Peyer's patch (tissue), 4 donors: Measurements from ENCODE around the gene ELOVL2. TPM values are rescaled to one million over a fixed set of nuclear protein-coding genes. Genes with fewer than 3 reads are reported as not detected.

Experiments
- DNase-seq, 3 donors: peaks; one replicate each; pipeline ENCODE4 v3.0.0-alpha.2; 2017 to 2019
- H3K27ac ChIP-seq, 4 donors: fragments of 200-600 bp; sonication (generic); one replicate each; pipeline ENCODE4 v1.5.1; 2016 to 2019
- H3K27me3 ChIP-seq, 2 donors: fragments of 200-600 bp; sonication (generic); one replicate each; pipeline ENCODE4 v1.5.1; 2019
- H3K36me3 ChIP-seq, 3 donors: fragments of 200-600 bp; sonication (generic); one replicate each; pipeline ENCODE4 v1.5.1; 2016 to 2019
- H3K4me1 ChIP-seq, 4 donors: fragments of 200-600 bp; sonication (generic); one replicate each; pipeline ENCODE4 v1.5.1; 2016 to 2019
- H3K4me3 ChIP-seq, 4 donors: fragments of 200-600 bp; sonication (generic); 1 replicate in 3 of 4; 2 replicates in 1 of 4; pipeline ENCODE4 v1.5.1; 2016 to 2019; ENCODE audit warnings: mild to moderate bottlenecking in 1 of 4
- H3K9me3 ChIP-seq, 4 donors: fragments of 200-600 bp; sonication (generic); one replicate each; pipeline ENCODE4 v1.5.1; 2016 to 2019; ENCODE audit warnings: mild to moderate bottlenecking in 1 of 4
- POLR2A ChIP-seq, 2 donors: fragments of 450-650 bp; IDR thresholded peaks; one replicate each; pipeline ENCODE4 v1.5.1; 2017; ENCODE audit warnings: antibody characterized with exemption in 2 of 2, mild to moderate bottlenecking in 2 of 2, moderate library complexity in 2 of 2
- total RNA-seq, 4 donors: library from RNA; depleted of rRNA; stranded (reverse); fragments of >200 nt; gene quantifications; one replicate each; pipeline ENCODE4 v1.1.0, GENCODE V29; 2016
- TF ChIP-seq, protein P1 (sequence below), 6 experiments: fragments of 450-650 bp in 4 of 6; fragments of 200-600 bp in 2 of 6; sonication (generic) in 1 of 6; IDR thresholded peaks; one replicate each; pipeline ENCODE4 v1.5.1; 2017 to 2019; ENCODE audit warnings: antibody characterized with exemption in 6 of 6, mild to moderate bottlenecking in 3 of 6, moderate library complexity in 1 of 6

The ELOVL2 gene
- total RNA-seq, 4 donors from 2014 or later: 0.18 to 0.27 TPM; not detected in 2

GRCh38 chr6:10976571-10976970 is 67.5 kb downstream of the ELOVL2 start:
- TF ChIP-seq, protein P1, sequence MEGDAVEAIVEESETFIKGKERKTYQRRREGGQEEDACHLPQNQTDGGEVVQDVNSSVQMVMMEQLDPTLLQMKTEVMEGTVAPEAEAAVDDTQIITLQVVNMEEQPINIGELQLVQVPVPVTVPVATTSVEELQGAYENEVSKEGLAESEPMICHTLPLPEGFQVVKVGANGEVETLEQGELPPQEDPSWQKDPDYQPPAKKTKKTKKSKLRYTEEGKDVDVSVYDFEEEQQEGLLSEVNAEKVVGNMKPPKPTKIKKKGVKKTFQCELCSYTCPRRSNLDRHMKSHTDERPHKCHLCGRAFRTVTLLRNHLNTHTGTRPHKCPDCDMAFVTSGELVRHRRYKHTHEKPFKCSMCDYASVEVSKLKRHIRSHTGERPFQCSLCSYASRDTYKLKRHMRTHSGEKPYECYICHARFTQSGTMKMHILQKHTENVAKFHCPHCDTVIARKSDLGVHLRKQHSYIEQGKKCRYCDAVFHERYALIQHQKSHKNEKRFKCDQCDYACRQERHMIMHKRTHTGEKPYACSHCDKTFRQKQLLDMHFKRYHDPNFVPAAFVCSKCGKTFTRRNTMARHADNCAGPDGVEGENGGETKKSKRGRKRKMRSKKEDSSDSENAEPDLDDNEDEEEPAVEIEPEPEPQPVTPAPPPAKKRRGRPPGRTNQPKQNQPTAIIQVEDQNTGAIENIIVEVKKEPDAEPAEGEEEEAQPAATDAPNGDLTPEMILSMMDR (IDR thresholded peaks at IDR 0.05): no peak
- TF ChIP-seq POLR2A (IDR thresholded peaks at IDR 0.05): no peak
- no peak for DNase-seq
- Histone ChIP-seq H3K9me3 (no peaks in the 10 kb centered on the region), H3K4me1 (no peaks in the 10 kb centered on the region), H3K27ac (no peak overlapping the region), H3K4me3 (no peak overlapping the region), H3K27me3 (no peaks in the 10 kb centered on the region), H3K36me3 (no peaks in the 10 kb centered on the region)

DNA sequence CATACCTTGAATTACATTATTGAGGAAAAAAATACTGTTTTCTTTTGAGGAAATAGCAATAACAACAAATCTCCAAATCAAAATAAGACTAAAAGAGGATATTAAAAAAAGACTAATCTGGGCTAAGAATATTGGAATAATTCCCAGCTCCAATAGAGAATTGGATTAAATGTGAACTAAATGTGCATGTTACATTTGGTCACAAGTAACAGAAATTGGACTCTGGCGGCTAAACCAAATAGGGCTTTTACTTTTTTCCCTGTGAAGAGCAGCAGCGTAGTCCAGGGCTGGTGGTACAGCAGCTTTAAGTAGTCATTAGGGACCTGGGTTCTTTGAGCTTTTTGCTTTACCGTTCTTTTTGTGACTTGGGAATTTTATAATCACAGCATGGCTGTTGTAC is 71.9 kb downstream of the ELOVL2 start:
- TF ChIP-seq POLR2A (IDR thresholded peaks at IDR 0.05): no peak
- TF ChIP-seq, protein P1 (IDR thresholded peaks at IDR 0.05): no peak
- H3K9me3 ChIP-seq: peaks cover 0 to under 1% (median 0%) of the 10 kb centered on the region in 4 donors
- no peaks in the 10 kb centered on the region for H3K27me3 ChIP-seq
- H3K4me1 ChIP-seq: no peaks in the 10 kb centered on the region
- no peak overlapping the region for H3K4me3 ChIP-seq
- H3K27ac ChIP-seq: no peak overlapping the region
- H3K36me3 ChIP-seq: no peaks in the 10 kb centered on the region
- DNase-seq: no peak

GRCh38 chr6:10970731-10971130 is 73.4 kb downstream of the ELOVL2 start:
- H3K4me1 ChIP-seq: no peaks in the 10 kb centered on the region
- no peaks in the 10 kb centered on the region for H3K27me3 ChIP-seq
- no peak for DNase-seq
- H3K27ac ChIP-seq: no peak overlapping the region
- TF ChIP-seq, protein P1 (IDR thresholded peaks at IDR 0.05): no peak
- TF ChIP-seq POLR2A (IDR thresholded peaks at IDR 0.05): no peak
- H3K36me3 ChIP-seq: no peaks in the 10 kb centered on the region
- H3K4me3 ChIP-seq: no peak overlapping the region
- peaks cover 0 to 3% (median 0%) of the 10 kb centered on the region in 4 donors for H3K9me3 ChIP-seq

- Histone ChIP-seq H3K9me3 (peaks cover 0 to 3% (median 0%) of the 10 kb centered on the region in 4 donors), H3K27me3 (no peaks in the 10 kb centered on the region), H3K4me1 (no peaks in the 10 kb centered on the region), H3K36me3 (no peaks in the 10 kb centered on the region), H3K27ac (no peak overlapping the region), H3K4me3 (no peak overlapping the region)
- TF ChIP-seq, protein P1 (IDR thresholded peaks at IDR 0.05): no peak
- no peak for TF ChIP-seq POLR2A (IDR thresholded peaks at IDR 0.05)
- DNase-seq: no peak
Observed at GRCh38 chr6:10968776-10969175, 75.3 kb downstream of the ELOVL2 start.

- peaks cover 0 to 3% (median 0%) of the 10 kb centered on the region in 4 donors for H3K9me3 ChIP-seq
- DNase-seq: no peak
- no peaks in the 10 kb centered on the region for H3K27me3 ChIP-seq
- H3K4me1 ChIP-seq: no peaks in the 10 kb centered on the region
- TF ChIP-seq POLR2A (IDR thresholded peaks at IDR 0.05): no peak
- TF ChIP-seq, protein P1 (IDR thresholded peaks at IDR 0.05): no peak
- H3K27ac ChIP-seq: no peak overlapping the region
- H3K4me3 ChIP-seq: no peak overlapping the region
- H3K36me3 ChIP-seq: no peaks in the 10 kb centered on the region
Observed at GRCh38 chr6:10964684-10965083, 79.4 kb downstream of the ELOVL2 start.

DNA sequence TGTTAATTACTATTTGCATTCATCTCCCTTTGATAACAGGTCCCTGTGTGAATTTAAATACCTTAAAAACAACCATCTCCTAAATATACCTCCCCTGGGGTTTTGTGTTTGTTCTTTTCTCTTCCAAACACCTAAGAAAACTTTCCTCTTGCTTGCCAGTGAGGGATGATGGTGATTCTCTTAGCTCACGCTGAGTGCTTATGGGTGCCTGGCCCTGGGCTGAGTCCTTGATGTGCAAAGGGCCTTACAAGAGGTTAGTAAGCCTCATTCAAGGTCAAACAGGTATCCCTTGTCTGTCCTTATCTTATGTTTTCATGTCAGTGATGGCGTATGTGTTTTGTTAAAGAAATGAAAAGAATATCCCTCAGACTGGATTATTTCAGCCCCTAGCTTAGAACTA is 81.0 kb downstream of the ELOVL2 start:
- H3K9me3 ChIP-seq: peaks cover 0 to 3% (median 0%) of the 10 kb centered on the region in 4 donors
- H3K27ac ChIP-seq: no peak overlapping the region
- no peaks in the 10 kb centered on the region for H3K4me1 ChIP-seq
- H3K27me3 ChIP-seq: no peaks in the 10 kb centered on the region
- TF ChIP-seq POLR2A (IDR thresholded peaks at IDR 0.05): no peak
- TF ChIP-seq, protein P1 (IDR thresholded peaks at IDR 0.05): no peak
- no peak for DNase-seq
- H3K4me3 ChIP-seq: no peak overlapping the region
- H3K36me3 ChIP-seq: no peaks in the 10 kb centered on the region
